CD14-positive monocyte (primary cell): ENCODE measurements around the gene MRPS6. TPM values are rescaled to one million over a fixed set of nuclear protein-coding genes. Genes with fewer than 3 reads are reported as not detected.

Experiments used
- DNase-seq, 3 donors: peaks; one replicate each; pipeline ENCODE4 v3.0.0-alpha.2; 2011 to 2022
- H2AFZ ChIP-seq: 2 replicates; pipeline ENCODE4 v1.6.0; 2012; ENCODE audit warnings: mild to moderate bottlenecking, low read depth, low read length, inconsistent platforms; ENCODE audit not compliant: insufficient read depth, poor library complexity, severe bottlenecking
- H3K27ac ChIP-seq, 2 donors: 1 replicate in 1 of 2; 2 replicates in 1 of 2; pipeline ENCODE4 v1.5.1; 2012 to 2013; ENCODE audit warnings: low read length in 2 of 2, control low read depth in 1 of 2, inconsistent platforms in 1 of 2, low read depth in 1 of 2, mild to moderate bottlenecking in 1 of 2
- H3K27me3 ChIP-seq, 2 donors: one replicate each; pipeline versions ENCODE4 v1.6.0 to v1.6.1; 2011 to 2013; ENCODE audit warnings: low read length in 2 of 2; ENCODE audit not compliant: control insufficient read depth in 2 of 2, insufficient read depth in 2 of 2
- H3K36me3 ChIP-seq, 2 donors: replicated peaks in 1 of 2; 1 replicate in 1 of 2; 2 replicates in 1 of 2; pipeline versions ENCODE4 v1.5.1 to v1.6.1; 2012 to 2013; ENCODE audit warnings: low read length in 2 of 2, control low read depth in 1 of 2, inconsistent platforms in 1 of 2, mild to moderate bottlenecking in 1 of 2; ENCODE audit not compliant: insufficient read depth in 2 of 2, control insufficient read depth in 1 of 2
- H3K4me1 ChIP-seq, 2 donors: 1 replicate in 1 of 2; 2 replicates in 1 of 2; pipeline versions ENCODE4 v1.5.1 to v1.6.1; 2012 to 2013; ENCODE audit warnings: low read length in 2 of 2, control low read depth in 1 of 2, inconsistent platforms in 1 of 2, mild to moderate bottlenecking in 1 of 2, moderate library complexity in 1 of 2; ENCODE audit not compliant: insufficient read depth in 2 of 2, control insufficient read depth in 1 of 2
- H3K4me2 ChIP-seq: replicated peaks from 2 replicates; pipeline ENCODE3; 2012; ENCODE audit warnings: low read length, moderate library complexity, mild to moderate bottlenecking; ENCODE audit not compliant: poor library complexity, severe bottlenecking; ENCODE audit errors: extremely low read depth
- H3K4me3 ChIP-seq, 3 experiments: fragments of 200-600 bp in 1 of 3; sonication (generic) in 1 of 3; replicated peaks in 1 of 3; 1 replicate in 2 of 3; 2 replicates in 1 of 3; pipeline ENCODE4 v1.5.1; 2011 to 2013; ENCODE audit warnings: low read length in 3 of 3, mild to moderate bottlenecking in 3 of 3, control low read depth in 2 of 3, low read depth in 2 of 3, inconsistent platforms in 1 of 3, moderate library complexity in 1 of 3
- H3K79me2 ChIP-seq: 2 replicates; pipeline ENCODE4 v1.6.0; 2012; ENCODE audit warnings: mild to moderate bottlenecking, control low read depth, inconsistent platforms, low read length, moderate library complexity; ENCODE audit not compliant: insufficient read depth
- H3K9ac ChIP-seq: 2 replicates; pipeline ENCODE4 v1.6.0; 2017; ENCODE audit warnings: low read length, mild to moderate bottlenecking; ENCODE audit not compliant: insufficient read depth, poor library complexity, severe bottlenecking
- H3K9me3 ChIP-seq, 2 donors: replicated peaks in 1 of 2; 1 replicate in 1 of 2; 2 replicates in 1 of 2; pipeline versions ENCODE4 v1.5.1 to v1.6.1; 2012 to 2013; ENCODE audit warnings: low read length in 2 of 2, control low read depth in 1 of 2; ENCODE audit not compliant: control insufficient read depth in 1 of 2, insufficient read depth in 1 of 2
- H4K20me1 ChIP-seq: 2 replicates; pipeline ENCODE4 v1.6.0; 2012; ENCODE audit warnings: mild to moderate bottlenecking, low read length, control low read depth, moderate library complexity; ENCODE audit not compliant: insufficient read depth
- H3K27ac Mint-ChIP-seq, 7 donors: one replicate each; pipeline ENCODE4 v1.8.0; 2020; ENCODE audit warnings: mild to moderate bottlenecking in 7 of 7, mixed read lengths in 7 of 7, moderate library complexity in 6 of 7, inconsistent platforms in 2 of 7
- H3K27me3 Mint-ChIP-seq, 3 donors: one replicate each; pipeline ENCODE4 v1.8.0; 2021 to 2022; ENCODE audit warnings: low read depth in 3 of 3, mild to moderate bottlenecking in 3 of 3, mixed read lengths in 3 of 3, moderate library complexity in 3 of 3, inconsistent platforms in 1 of 3
- H3K36me3 Mint-ChIP-seq, 2 donors: one replicate each; pipeline ENCODE4 v1.8.0; 2020; ENCODE audit warnings: mixed read lengths in 2 of 2, inconsistent platforms in 1 of 2, mild to moderate bottlenecking in 1 of 2
- H3K4me1 Mint-ChIP-seq: one replicate; pipeline ENCODE4 v1.8.0; 2020; ENCODE audit warnings: mild to moderate bottlenecking, mixed read lengths
- H3K4me3 Mint-ChIP-seq, 2 donors: one replicate each; pipeline ENCODE4 v1.8.0; 2020; ENCODE audit warnings: mild to moderate bottlenecking in 2 of 2, mixed read lengths in 2 of 2, moderate library complexity in 1 of 2
- H3K9me3 Mint-ChIP-seq, 7 donors: one replicate each; pipeline ENCODE4 v1.8.0; 2020 to 2022; ENCODE audit warnings: mixed read lengths in 7 of 7, mild to moderate bottlenecking in 6 of 7, moderate library complexity in 6 of 7, inconsistent platforms in 2 of 7
- CTCF ChIP-seq: fragments of 200-600 bp; IDR thresholded peaks from one replicate; pipeline ENCODE4 v1.8.0; 2022; ENCODE audit warnings: antibody characterized with exemption, mild to moderate bottlenecking
- WGBS: methylation state at CpG from one replicate; pipeline ENCODE4 v1.1.5; 2013; ENCODE audit warnings: missing lambda C conversion rate; ENCODE audit not compliant: insufficient coverage; 5-methylcytosine and 5-hydroxymethylcytosine counted together
- intact Hi-C, 2 donors: fragments of 100-400 bp; cut with micrococcal nuclease; formaldehyde crosslinking; loops; one replicate each; pipeline versions ENCODE4 v1.15.0 to v1.15.1; 2023
- polyA plus RNA-seq, 3 donors: library from polyadenylated mRNA; depleted of rRNA in 1 of 3; unstranded in 2 of 3; stranded (reverse) in 1 of 3; fragments of 300-500 nt in 2 of 3; fragments of >200 nt in 1 of 3; fragmentation: Illumina TruSeq in 2 of 3; gene quantifications; 1 replicate in 2 of 3; 2 replicates in 1 of 3; pipeline ENCODE4 v1.2.3, GENCODE V29; 2012 to 2021

MRPS6 gene
- polyA plus RNA-seq, 3 donors: 29.8 to 124 (median 101) TPM

GRCh38 chr21:34133802-34134201 lies 60.4 kb downstream of the MRPS6 start:
- peaks cover 31 to 48% of the 10 kb centered on the region in 2 donors for H3K36me3 Mint-ChIP-seq
- TF ChIP-seq CTCF: peak; percentile 66
- peak overlapping the region; percentile 51 for H3K4me2 ChIP-seq
- DNase-seq: no peak
- peaks cover 0 to 4% of the 10 kb centered on the region in 2 donors for H3K9me3 ChIP-seq
- peaks cover 38% of the 10 kb centered on the region for H3K79me2 ChIP-seq
- peak overlapping the region; percentile 57 to 74 for H3K27ac ChIP-seq
- H3K4me1 Mint-ChIP-seq: peaks cover 53% of the 10 kb centered on the region
- H3K27ac Mint-ChIP-seq: peak overlapping the region; percentile 70 to 94 (median 92)
- peaks cover 33 to 34% of the 10 kb centered on the region in 2 donors for H3K4me1 ChIP-seq
- H3K36me3 ChIP-seq: peaks cover 4 to 16% of the 10 kb centered on the region in 2 donors
- H3K27me3 ChIP-seq: no peaks in the 10 kb centered on the region
- H3K27me3 Mint-ChIP-seq: peaks cover 0 to 1% (median 0%) of the 10 kb centered on the region in 3 donors
- H3K4me3 ChIP-seq: peak overlapping the region in 1 of 3 experiments; percentile 53
- H3K9ac ChIP-seq: no peak overlapping the region
- 100% methylated on average over 2 of the region's 2 CpGs for WGBS
- H3K9me3 Mint-ChIP-seq: peaks cover 0 to 4% (median 3%) of the 10 kb centered on the region in 7 donors
- H4K20me1 ChIP-seq: peaks cover 36% of the 10 kb centered on the region
- intact Hi-C loops: no loop called here
- no peak overlapping the region for H2AFZ ChIP-seq
- peak overlapping the region in 1 of 2 donors; percentile 43 for H3K4me3 Mint-ChIP-seq

GRCh38 chr21:34135330-34135729 lies 62.0 kb downstream of the MRPS6 start:
- WGBS: 96% methylated on average over 4 of the region's 5 CpGs
- peaks cover 40% of the 10 kb centered on the region for H3K4me1 Mint-ChIP-seq
- Histone ChIP-seq H3K4me1 (peaks cover 33 to 34% of the 10 kb centered on the region in 2 donors), H3K9ac (no peak overlapping the region), H3K9me3 (peaks cover 0 to 4% of the 10 kb centered on the region in 2 donors), H3K4me2 (no peak overlapping the region), H3K36me3 (peaks cover 4 to 7% of the 10 kb centered on the region in 2 donors), H3K27me3 (no peaks in the 10 kb centered on the region), H4K20me1 (peaks cover 30% of the 10 kb centered on the region), H3K27ac (no peak overlapping the region), H2AFZ (no peak overlapping the region), H3K4me3 (no peak overlapping the region), H3K79me2 (peaks cover 35% of the 10 kb centered on the region)
- intact Hi-C loops: no loop called here
- no peak for TF ChIP-seq CTCF
- peaks cover 32 to 47% of the 10 kb centered on the region in 2 donors for H3K36me3 Mint-ChIP-seq
- no peak for DNase-seq
- no peaks in the 10 kb centered on the region for H3K27me3 Mint-ChIP-seq
- H3K9me3 Mint-ChIP-seq: peaks cover 0 to 4% (median 3%) of the 10 kb centered on the region in 7 donors
- no peak overlapping the region for H3K4me3 Mint-ChIP-seq
- H3K27ac Mint-ChIP-seq: no peak overlapping the region
